GM19035 (cell line): Measurements from ENCODE around the gene ZNF722.
"Not testable (repeated sequence)": the region's sequence is repeated elsewhere in the genome, so short reads cannot be mapped to it uniquely, and the experiment has no call there.

Experiments
- ATAC-seq: cut with Tn5 transposase; IDR thresholded peaks from one replicate; pipeline ENCODE4 v1.9.1; 2021; ENCODE audit not compliant: unreplicated experiment

Gene ZNF722

GRCh38 chr7:63998549-63998948 lies at the start of gene ZNF722:
Gene ZNF722, plus strand, starts transcription at chr7:63998849. Its CDS starts 113 bp downstream, at chr7:63998962.
- no peak for ATAC-seq

- ATAC-seq = no peak
These were observed 45.5 kb upstream of the ZNF722 start for GRCh38 chr7:63953181-63953580.

- ATAC-seq = no peak
These were observed 30.0 kb upstream of the ZNF722 start for GRCh38 chr7:63968629-63969028.

GRCh38 chr7:64015496-64015895 lies 16.8 kb downstream of the ZNF722 start:
- not testable (repeated sequence) for ATAC-seq

GRCh38 chr7:64035388-64035787 lies 36.7 kb downstream of the ZNF722 start:
- ATAC-seq = no peak

GRCh38 chr7:64037095-64037494 lies 38.4 kb downstream of the ZNF722 start:
- no peak for ATAC-seq

- no peak for ATAC-seq
These were observed 46.8 kb downstream of the ZNF722 start, which contains the start of gene ZNF727 for GRCh38 chr7:64045301-64046040. Gene ZNF727, plus strand, starts transcription at chr7:64045434. Its CDS starts 188 bp downstream, at chr7:64045622.

- ATAC-seq = no peak
These were observed 47.4 kb downstream of the ZNF722 start for GRCh38 chr7:64046041-64046389.
